Lung (tissue), 12 donors: ENCODE measurements around the gene TEC. TPM values are rescaled to one million over a fixed set of nuclear protein-coding genes. Genes with fewer than 3 reads are reported as not detected.

Experiments used
- ATAC-seq: fragments of 200-7000 bp; cut with Tn5 transposase; one replicate; pipeline ENCODE4 v1.9.1; 2020; ENCODE audit warnings: moderate number of reproducible peaks; ENCODE audit not compliant: insufficient read depth, low FRiP score
- DNase-seq, 3 donors: peaks; one replicate each; pipeline ENCODE4 v3.0.0-alpha.2; 2013 to 2017
- H3K27ac ChIP-seq, 2 donors: one replicate each; pipeline ENCODE4 v1.5.1; 2013; ENCODE audit warnings: mild to moderate bottlenecking in 2 of 2, moderate library complexity in 2 of 2, control low read depth in 1 of 2, inconsistent platforms in 1 of 2, low read depth in 1 of 2, low read length in 1 of 2
- H3K27me3 ChIP-seq, 3 donors: one replicate each; pipeline ENCODE4 v1.5.1; 2013; ENCODE audit warnings: low read length in 2 of 3; ENCODE audit not compliant: control insufficient read depth in 3 of 3, insufficient read depth in 3 of 3
- H3K36me3 ChIP-seq, 4 donors: one replicate each; pipeline ENCODE4 v1.5.1; 2013; ENCODE audit warnings: low read length in 4 of 4, mild to moderate bottlenecking in 1 of 4, moderate library complexity in 1 of 4; ENCODE audit not compliant: control insufficient read depth in 4 of 4, insufficient read depth in 4 of 4
- H3K4me1 ChIP-seq, 5 donors: one replicate each; pipeline ENCODE4 v1.5.1; 2013; ENCODE audit warnings: low read length in 5 of 5, mild to moderate bottlenecking in 2 of 5, moderate library complexity in 1 of 5; ENCODE audit not compliant: control insufficient read depth in 5 of 5, insufficient read depth in 5 of 5
- H3K4me3 ChIP-seq: one replicate; pipeline ENCODE4 v1.5.1; 2013; ENCODE audit warnings: mild to moderate bottlenecking, control low read depth, moderate library complexity
- H3K9ac ChIP-seq, 2 donors: one replicate each; pipeline ENCODE4 v1.5.1; 2013; ENCODE audit warnings: low read length in 2 of 2, control low read depth in 1 of 2; ENCODE audit not compliant: insufficient read depth in 1 of 2
- H3K9me3 ChIP-seq, 4 donors: one replicate each; pipeline ENCODE4 v1.5.1; 2013; ENCODE audit warnings: low read length in 3 of 4, mild to moderate bottlenecking in 1 of 4, moderate library complexity in 1 of 4; ENCODE audit not compliant: control insufficient read depth in 4 of 4, insufficient read depth in 3 of 4
- CTCF ChIP-seq: IDR thresholded peaks from 2 replicates; pipeline ENCODE4 v1.5.1; 2012; ENCODE audit warnings: mild to moderate bottlenecking; ENCODE audit errors: control extremely low read depth, extremely low read depth
- WGBS, 2 donors: extraction: QIAGEN DNeasy Blood & Tissue Kit; methylation state at CpG; one replicate each; pipeline ENCODE4 v1.1.7; 2013; 5-methylcytosine and 5-hydroxymethylcytosine counted together
- polyA plus RNA-seq, 2 donors: library from polyadenylated mRNA; stranded (reverse); fragments of 200-250 nt; gene quantifications; one replicate each; pipeline ENCODE4 v1.2.1, GENCODE V29; 2013
- total RNA-seq, 2 donors: library from RNA; depleted of rRNA in 1 of 2; stranded (reverse); fragments of >200 nt in 1 of 2; gene quantifications; one replicate each; pipeline ENCODE4 v1.2.1, GENCODE V29; 2014 to 2021
- donor health status: control.
- donor health status: control.
- donor health status: Bipolar disorder and iron deficiency.
- donor health status: healthy.
- donor health status: DM: yes; HTN: yes; CAD: no.

The TEC gene
- total and polyA plus RNA-seq, 4 donors = 2.0 to 19.8 (median 3.1) TPM

- Histone ChIP-seq H3K36me3 (no peaks in the 10 kb centered on the region), H3K27ac (no peak overlapping the region), H3K4me1 (no peaks in the 10 kb centered on the region), H3K4me3 (no peak overlapping the region), H3K27me3 (no peaks in the 10 kb centered on the region), H3K9me3 (no peaks in the 10 kb centered on the region), H3K9ac (no peak overlapping the region)
- DNase-seq (no peak), ATAC-seq (no peak)
- WGBS, 2 donors = 96% methylated on average over 1 of the region's 1 CpG
- no peak for TF ChIP-seq CTCF
Observed at GRCh38 chr4:48191758-48192157, 77.9 kb downstream of the TEC start.

- DNase-seq (no peak), ATAC-seq (no peak)
- Histone ChIP-seq H3K27me3 (no peaks in the 10 kb centered on the region), H3K36me3 (no peaks in the 10 kb centered on the region), H3K4me3 (no peak overlapping the region), H3K27ac (no peak overlapping the region), H3K9me3 (no peaks in the 10 kb centered on the region), H3K9ac (no peak overlapping the region), H3K4me1 (no peaks in the 10 kb centered on the region)
- TF ChIP-seq CTCF = no peak
Observed at GRCh38 chr4:48190839-48191238, 78.8 kb downstream of the TEC start.

- H3K9ac ChIP-seq = no peak overlapping the region
- H3K4me3 ChIP-seq = no peak overlapping the region
- H3K36me3 ChIP-seq = no peaks in the 10 kb centered on the region
- DNase-seq (no peak), ATAC-seq (no peak)
- no peak overlapping the region for H3K27ac ChIP-seq
- H3K27me3 ChIP-seq = no peaks in the 10 kb centered on the region
- no peaks in the 10 kb centered on the region for H3K9me3 ChIP-seq
- H3K4me1 ChIP-seq = no peaks in the 10 kb centered on the region
- no peak for TF ChIP-seq CTCF
- 46 to 97% methylated on average over 2 of the region's 2 CpGs for WGBS, 2 donors
Observed at GRCh38 chr4:48189731-48190130, 79.9 kb downstream of the TEC start.

- 96 to 99% methylated on average over 2 of the region's 2 CpGs for WGBS, 2 donors
- TF ChIP-seq CTCF = no peak
Observed at GRCh38 chr4:48188390-48188789, 81.2 kb downstream of the TEC start.

More at GRCh38 chr4:48188390-48188789, 81.2 kb downstream of the TEC start:
- ATAC-seq (no peak), DNase-seq (no peak)
- H3K4me1 ChIP-seq = no peaks in the 10 kb centered on the region
- no peak overlapping the region for H3K27ac ChIP-seq
- H3K36me3 ChIP-seq = no peaks in the 10 kb centered on the region
- H3K27me3 ChIP-seq = no peaks in the 10 kb centered on the region
- H3K9ac ChIP-seq = no peak overlapping the region
- no peaks in the 10 kb centered on the region for H3K9me3 ChIP-seq
- no peak overlapping the region for H3K4me3 ChIP-seq
